ENCODE data around the gene HLA-DRB1. TPM values are rescaled to one million over a fixed set of nuclear protein-coding genes. Genes with fewer than 3 reads are reported as not detected.

HLA-DRB1 gene
- total RNA-seq, 1 experiment from 2014 or later: not detected

DNA sequence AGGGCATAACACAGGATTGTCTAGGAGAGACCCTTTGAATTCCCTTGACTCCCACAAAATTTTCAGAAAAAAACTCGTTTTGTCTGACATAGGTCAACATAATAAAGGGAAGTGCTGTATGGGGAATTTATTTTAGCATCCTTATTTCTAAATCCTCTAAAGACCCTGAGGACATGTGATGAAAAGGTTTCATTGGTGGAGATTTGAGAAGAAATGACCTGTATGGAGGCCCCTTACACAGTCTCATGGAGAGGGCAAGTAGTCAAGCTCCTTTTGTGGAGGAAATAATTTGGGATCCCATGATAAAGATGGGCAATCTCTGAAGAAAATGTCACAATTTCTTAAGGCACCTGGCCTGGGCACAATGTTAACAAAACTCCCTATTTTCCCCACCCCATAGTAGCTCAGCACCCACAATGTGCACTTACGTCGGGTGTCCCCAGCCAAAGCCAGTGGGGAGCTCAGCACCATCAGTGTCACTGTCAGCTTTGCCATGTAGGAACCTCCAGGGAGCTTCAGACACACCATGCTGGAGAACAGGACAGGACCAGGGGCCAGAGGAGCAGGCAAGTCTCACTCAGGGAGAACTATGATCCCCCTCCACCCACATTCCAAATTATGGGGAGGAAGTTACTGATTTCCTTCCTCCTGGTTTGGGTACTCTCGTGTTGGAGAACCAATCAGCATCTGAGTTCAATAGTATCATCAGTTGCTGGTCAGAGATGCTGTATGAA is 59.8 kb downstream of the HLA-DRB1 start, which contains the start of gene HLA-DRB5:
Gene HLA-DRB5 (minus strand): TSS at position 591 of the 734 bp plus-strand sequence. CDS start 63 bp downstream, at position 528.
- CTCF ChIA-PET: interaction anchor here (0.9 kb wide), 1 partner anchor 59 kb away, joined by 3 read pairs; no protein-coding TSS in a partner anchor
- no TSS peak for BruUV-seq (replicated peaks)

More for the DNA sequence above, 59.8 kb downstream of the HLA-DRB1 start, which contains the start of gene HLA-DRB5:
- H3K27me3 Mint-ChIP-seq (ENCODE audit: insufficient read depth, unreplicated experiment): peaks cover 18% of the 10 kb centered on the region
- no peaks in the 10 kb centered on the region for H3K9me3 ChIP-seq
- no peaks in the 10 kb centered on the region for H3K9me3 Mint-ChIP-seq (ENCODE audit: unreplicated experiment)
- POLR2A ChIA-PET: no interaction called here
- H3K36me3 ChIP-seq (ENCODE audit: control insufficient read depth, insufficient read depth, low read length): no peaks in the 10 kb centered on the region
- TF ChIP-seq, protein P1, sequence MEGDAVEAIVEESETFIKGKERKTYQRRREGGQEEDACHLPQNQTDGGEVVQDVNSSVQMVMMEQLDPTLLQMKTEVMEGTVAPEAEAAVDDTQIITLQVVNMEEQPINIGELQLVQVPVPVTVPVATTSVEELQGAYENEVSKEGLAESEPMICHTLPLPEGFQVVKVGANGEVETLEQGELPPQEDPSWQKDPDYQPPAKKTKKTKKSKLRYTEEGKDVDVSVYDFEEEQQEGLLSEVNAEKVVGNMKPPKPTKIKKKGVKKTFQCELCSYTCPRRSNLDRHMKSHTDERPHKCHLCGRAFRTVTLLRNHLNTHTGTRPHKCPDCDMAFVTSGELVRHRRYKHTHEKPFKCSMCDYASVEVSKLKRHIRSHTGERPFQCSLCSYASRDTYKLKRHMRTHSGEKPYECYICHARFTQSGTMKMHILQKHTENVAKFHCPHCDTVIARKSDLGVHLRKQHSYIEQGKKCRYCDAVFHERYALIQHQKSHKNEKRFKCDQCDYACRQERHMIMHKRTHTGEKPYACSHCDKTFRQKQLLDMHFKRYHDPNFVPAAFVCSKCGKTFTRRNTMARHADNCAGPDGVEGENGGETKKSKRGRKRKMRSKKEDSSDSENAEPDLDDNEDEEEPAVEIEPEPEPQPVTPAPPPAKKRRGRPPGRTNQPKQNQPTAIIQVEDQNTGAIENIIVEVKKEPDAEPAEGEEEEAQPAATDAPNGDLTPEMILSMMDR (IDR thresholded peaks at IDR 0.05; ENCODE audit: insufficient read depth in 1 of 2, low read depth in 1 of 2, low read length in 1 of 2, severe bottlenecking in 1 of 2, unreplicated experiment in 1 of 2): no peak
- H3K4me3 Mint-ChIP-seq (ENCODE audit: unreplicated experiment): no peak within 1 kb of the TSS
- intact Hi-C loops (cut with micrococcal nuclease; ENCODE audit: unreplicated experiment): no loop called here
- no peaks in the 10 kb centered on the region for H3K36me3 Mint-ChIP-seq (ENCODE audit: insufficient read depth, unreplicated experiment)
- no peak for DNase-seq
- no peak within 1 kb of the TSS for H3K27ac Mint-ChIP-seq (ENCODE audit: unreplicated experiment)
- no peaks in the 10 kb centered on the region for H3K4me1 Mint-ChIP-seq (ENCODE audit: low read depth, unreplicated experiment)
- H3K4me1 ChIP-seq: no peaks in the 10 kb centered on the region
- H3K4me3 ChIP-seq (ENCODE audit: low read depth, low read length): no peak within 1 kb of the TSS
- H3K27me3 ChIP-seq (replicated peaks; ENCODE audit: control insufficient read depth, insufficient read depth, low read length): no peaks in the 10 kb centered on the region

Other genes with a start within 250 kb of the HLA-DRB1 start
- not detected in 2 replicates for gene TSBP1, start 217.9 kb downstream of the HLA-DRB1 start, total RNA-seq (2022)
- not detected in 2 replicates for gene BTNL2, start 182.7 kb downstream of the HLA-DRB1 start, total RNA-seq (2022)
- gene HLA-DRA, start 150.0 kb downstream of the HLA-DRB1 start, total RNA-seq (2022): not detected in 2 replicates
- not detected in 2 replicates for gene HLA-DRB5, start 59.6 kb downstream of the HLA-DRB1 start, total RNA-seq (2022)
- not detected in 2 replicates for gene HLA-DQA1, start 47.6 kb upstream of the HLA-DRB1 start, total RNA-seq (2022)
- not detected in 2 replicates for gene HLA-DQB1, start 76.8 kb upstream of the HLA-DRB1 start, total RNA-seq (2022)
- gene HLA-DQA2, start 151.5 kb upstream of the HLA-DRB1 start, total RNA-seq (2022): not detected in 2 replicates
- not detected in 2 replicates for gene HLA-DQB2, start 173.7 kb upstream of the HLA-DRB1 start, total RNA-seq (2022)
- 0.61 and 0.65 TPM in 2 replicates for gene HLA-DOB, start 227.2 kb upstream of the HLA-DRB1 start, total RNA-seq (2022)
- 10.3 and 11.9 TPM in 2 replicates for gene TAP2, start 248.9 kb upstream of the HLA-DRB1 start, total RNA-seq (2022)

Data from Caco-2 (cell line).